Astrocyte (in vitro differentiated cells and primary cell): ENCODE measurements around the gene MGAT3. TPM values are rescaled to one million over a fixed set of nuclear protein-coding genes. Genes with fewer than 3 reads are reported as not detected.

Experiments
- DNase-seq: peaks from one replicate; pipeline ENCODE4 v3.0.0-alpha.2; 2010; ENCODE audit warnings: low read depth
- FAIRE-seq: peaks from 2 replicates; lab custom pipeline; 2011; peaks lifted over from hg19 to GRCh38; lab: Jason Lieb, UNC
- H2AFZ ChIP-seq: 2 replicates; pipeline ENCODE4 v1.6.0; 2012; ENCODE audit warnings: low read depth, low read length, inconsistent platforms
- H3K27ac ChIP-seq: 2 replicates; pipeline ENCODE4 v1.5.1; 2011; ENCODE audit warnings: low read depth, low read length, inconsistent platforms
- H3K27me3 ChIP-seq: 2 replicates; pipeline ENCODE4 v1.6.0; 2011; ENCODE audit warnings: low read length, inconsistent platforms; ENCODE audit not compliant: insufficient read depth
- H3K36me3 ChIP-seq: 2 replicates; pipeline ENCODE4 v1.5.1; 2011; ENCODE audit warnings: low read length, inconsistent platforms; ENCODE audit not compliant: insufficient read depth
- H3K4me1 ChIP-seq: 2 replicates; pipeline ENCODE4 v1.5.1; 2011; ENCODE audit warnings: low read length, inconsistent platforms; ENCODE audit not compliant: insufficient read depth
- H3K4me2 ChIP-seq: 2 replicates; pipeline ENCODE4 v1.6.0; 2012; ENCODE audit warnings: low read length, inconsistent platforms
- H3K4me3 ChIP-seq: 2 replicates; pipeline ENCODE4 v1.5.1; 2011; ENCODE audit warnings: low read depth, mild to moderate bottlenecking, low read length, inconsistent platforms; ENCODE audit not compliant: insufficient read depth
- H3K79me2 ChIP-seq: 2 replicates; pipeline ENCODE4 v1.6.0; 2012; ENCODE audit warnings: mild to moderate bottlenecking, low read length, inconsistent platforms; ENCODE audit not compliant: insufficient read depth
- H3K9ac ChIP-seq: 2 replicates; pipeline ENCODE4 v1.6.0; 2012; ENCODE audit warnings: mild to moderate bottlenecking, low read length, inconsistent platforms
- H3K9me3 ChIP-seq: 2 replicates; pipeline ENCODE4 v1.5.1; 2012; ENCODE audit warnings: low read depth, mild to moderate bottlenecking, low read length, inconsistent platforms; ENCODE audit not compliant: insufficient read depth
- H4K20me1 ChIP-seq: 2 replicates; pipeline ENCODE4 v1.6.0; 2012; ENCODE audit warnings: low read length, inconsistent platforms; ENCODE audit not compliant: insufficient read depth
- H3K27ac Mint-ChIP-seq: one replicate; pipeline ENCODE4 v1.8.0; 2021; ENCODE audit warnings: mild to moderate bottlenecking, mixed read lengths; ENCODE audit not compliant: unreplicated experiment
- H3K27me3 Mint-ChIP-seq: one replicate; pipeline ENCODE4 v1.8.0; 2021; ENCODE audit warnings: low read depth, mixed read lengths; ENCODE audit not compliant: unreplicated experiment
- H3K36me3 Mint-ChIP-seq: one replicate; pipeline ENCODE4 v1.8.0; 2021; ENCODE audit warnings: low read depth, mixed read lengths; ENCODE audit not compliant: unreplicated experiment
- H3K4me1 Mint-ChIP-seq: one replicate; pipeline ENCODE4 v1.8.0; 2021; ENCODE audit warnings: low read depth, mixed read lengths; ENCODE audit not compliant: unreplicated experiment
- H3K4me3 Mint-ChIP-seq: one replicate; pipeline ENCODE4 v1.8.0; 2021; ENCODE audit warnings: mild to moderate bottlenecking, moderate library complexity, mixed read lengths; ENCODE audit not compliant: unreplicated experiment
- H3K9me3 Mint-ChIP-seq: one replicate; pipeline ENCODE4 v1.8.0; 2021; ENCODE audit warnings: mild to moderate bottlenecking, mixed read lengths; ENCODE audit not compliant: unreplicated experiment
- CTCF ChIP-seq: IDR thresholded peaks from 2 replicates; pipeline ENCODE4 v1.5.1; 2011; ENCODE audit warnings: low read depth, mild to moderate bottlenecking, inconsistent platforms, low read length, moderate library complexity; ENCODE audit not compliant: insufficient read depth
- EZH2 ChIP-seq: IDR thresholded peaks from 2 replicates; pipeline ENCODE4 v1.6.1; 2012; ENCODE audit warnings: mild to moderate bottlenecking, low read length, inconsistent platforms; ENCODE audit not compliant: insufficient read depth
- total RNA-seq: library from RNA; stranded (reverse); gene quantifications from 2 replicates; pipeline ENCODE4 v1.2.1, GENCODE V29; 2021

MGAT3 gene
- total RNA-seq, 1 donor from 2014 or later = 7.9 TPM

- H3K27ac ChIP-seq = no peak overlapping the region
- no peaks in the 10 kb centered on the region for H3K36me3 ChIP-seq
- H3K27ac Mint-ChIP-seq = no peak overlapping the region
- H3K27me3 ChIP-seq = no peaks in the 10 kb centered on the region
- DNase-seq = no peak
- no peak for FAIRE-seq
- no peaks in the 10 kb centered on the region for H3K9me3 ChIP-seq
- peaks cover under 1% of the 10 kb centered on the region for H3K27me3 Mint-ChIP-seq
- no peak for TF ChIP-seq CTCF
- no peak for TF ChIP-seq EZH2
- H3K4me1 ChIP-seq = no peaks in the 10 kb centered on the region
- H3K36me3 Mint-ChIP-seq = peaks cover 4% of the 10 kb centered on the region
- no peaks in the 10 kb centered on the region for H3K9me3 Mint-ChIP-seq
- no peak overlapping the region for H3K4me2 ChIP-seq
- H3K4me3 Mint-ChIP-seq = no peak overlapping the region
- no peak overlapping the region for H3K4me3 ChIP-seq
- no peak overlapping the region for H2AFZ ChIP-seq
- no peaks in the 10 kb centered on the region for H3K4me1 Mint-ChIP-seq
- H4K20me1 ChIP-seq = no peaks in the 10 kb centered on the region
- no peak overlapping the region for H3K9ac ChIP-seq
- no peaks in the 10 kb centered on the region for H3K79me2 ChIP-seq
Observed at GRCh38 chr22:39487826-39488520, 31.2 kb downstream of the MGAT3 start.

- Mint-ChIP-seq H3K27ac (no peak overlapping the region), H3K4me3 (no peak overlapping the region), H3K36me3 (peaks cover 4% of the 10 kb centered on the region), H3K9me3 (no peaks in the 10 kb centered on the region), H3K4me1 (peaks cover 2% of the 10 kb centered on the region), H3K27me3 (peaks cover 1% of the 10 kb centered on the region)
- no peak overlapping the region for H3K9ac ChIP-seq
- no peak overlapping the region for H2AFZ ChIP-seq
- no peak overlapping the region for H3K27ac ChIP-seq
- H3K4me2 ChIP-seq = no peak overlapping the region
- DNase-seq (no peak), FAIRE-seq (no peak)
- no peaks in the 10 kb centered on the region for H3K79me2 ChIP-seq
- H3K4me1 ChIP-seq = peaks cover 6% of the 10 kb centered on the region
- H3K9me3 ChIP-seq = no peaks in the 10 kb centered on the region
- no peaks in the 10 kb centered on the region for H3K27me3 ChIP-seq
- no peak overlapping the region for H3K4me3 ChIP-seq
- H3K36me3 ChIP-seq = no peaks in the 10 kb centered on the region
- TF ChIP-seq EZH2 (no peak), CTCF (no peak)
- no peaks in the 10 kb centered on the region for H4K20me1 ChIP-seq
Observed at GRCh38 chr22:39488563-39489083, 31.8 kb downstream of the MGAT3 start.
